ENCODE measurements around the gene PHETA2. TPM values are rescaled to one million over a fixed set of nuclear protein-coding genes. Genes with fewer than 3 reads are reported as not detected.

Gene PHETA2
- total and polyA plus RNA-seq, 2 of the 13 experiments (the other 11 are each of a cell fraction or from before 2014, with no cell fraction given) = 0.07 TPM; not detected in 1

DNA sequence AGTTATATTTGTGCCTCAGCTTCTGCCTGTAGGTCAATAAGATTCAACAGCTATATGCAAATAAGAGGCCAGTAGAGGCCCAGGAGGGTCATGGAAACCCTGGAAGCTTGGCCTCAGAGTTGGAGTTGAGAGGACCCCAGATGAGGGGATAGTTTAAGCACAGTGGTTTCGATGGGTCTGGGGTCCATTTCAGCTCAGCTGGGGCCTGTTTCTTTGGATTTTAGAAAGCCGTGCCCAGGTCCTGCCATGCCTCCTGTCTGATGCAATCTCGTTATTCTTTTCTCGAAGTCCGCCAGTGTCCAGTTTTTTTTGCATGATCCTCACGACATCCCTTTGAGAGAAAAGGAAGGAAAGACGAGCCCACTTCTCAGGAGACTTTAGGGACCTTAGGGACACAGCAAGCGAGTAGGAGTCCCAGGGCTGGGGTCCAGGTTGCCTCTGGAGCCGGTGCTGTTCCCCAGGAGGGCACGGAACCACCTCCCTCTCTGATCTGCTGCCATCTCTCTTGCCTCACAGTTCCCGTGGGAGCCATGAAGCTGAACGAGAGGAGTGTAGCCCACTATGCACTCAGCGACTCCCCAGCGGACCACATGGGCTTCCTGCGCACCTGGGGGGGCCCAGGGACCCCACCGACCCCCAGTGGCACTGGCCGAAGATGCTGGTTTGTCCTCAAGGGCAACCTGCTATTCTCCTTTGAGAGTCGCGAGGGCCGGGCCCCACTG is 2.9 kb downstream of the PHETA2 start:
- peaks cover 34% of the 10 kb centered on the region for H3K4me1 ChIP-seq (ENCODE audit: insufficient read depth, low read length)
- TF ChIP-seq HNF4A (CRISPR knock-in tag; IDR thresholded peaks at IDR 0.05) (no peak), YEATS4 (CRISPR knock-in tag; IDR thresholded peaks at IDR 0.05; ENCODE audit: borderline replicate concordance) (no peak), HIVEP1 (CRISPR knock-in tag; IDR thresholded peaks at IDR 0.05) (0 out of 2 replicates have a peak, but pooled peaks have one; percentile 19), ATF4 (CRISPR knock-in tag; IDR thresholded peaks at IDR 0.05) (0 out of 4 replicates have a peak, but pooled peaks of 1 of the 2 experiments have one; percentile 22), ZNF768 (CRISPR knock-in tag; IDR thresholded peaks at IDR 0.05) (0 out of 2 replicates have a peak, but pooled peaks have one; percentile 19), ZNF549 (CRISPR knock-in tag; IDR thresholded peaks at IDR 0.05) (no peak)
- BruUV-seq (replicated peaks) = no TSS peak
- H3K4me3 ChIP-seq (replicated peaks in 1 of 3; ENCODE audit: insufficient read depth in 1 of 3, low read depth in 2 of 3, low read length in 3 of 3) = no peak overlapping the region
- ChIA-PET CTCF (ENCODE audit: low intra/inter-chr PET ratio, low total read pairs) (no interaction called here), POLR2A (interaction anchor here (2.1 kb wide), 1 partner anchor 14 kb away, joined by 12 read pairs; the partner anchor contains the start of gene NDUFA6)
- no peaks in the 10 kb centered on the region for H4K20me1 ChIP-seq (ENCODE audit: insufficient read depth, low read length)
- in situ Hi-C loops (cut with HindIII; ENCODE audit: extremely low pct_ligation_motif_present, low pct_unique_long_range_greater_than_20kb) (no loop called here), intact Hi-C loops (cut with micrococcal nuclease; ENCODE audit: unreplicated experiment) (no loop called here)
- H3K4me2 ChIP-seq (ENCODE audit: low read depth, low read length) = no peak overlapping the region
- H3K27ac ChIP-seq (ENCODE audit: extremely low read length, insufficient read depth, low read length) = no peak overlapping the region
- DNase-seq (ENCODE audit: low spot score) (no peak), ATAC-seq (no peak), FAIRE-seq (no peak)
- WGBS (ENCODE audit: low lambda C conversion rate) = 63% methylated on average over 9 of the region's 20 CpGs
- 0 out of 5 replicates have a peak, but pooled peaks cover 0 to 3% of the 10 kb centered on the region in 2 experiments for H3K36me3 ChIP-seq (replicated peaks in 1 of 2; ENCODE audit: control insufficient read depth in 1 of 2, insufficient read depth in 2 of 2, low read length in 2 of 2)
- H2AFZ ChIP-seq (ENCODE audit: low read length) = no peak overlapping the region
- H3K9ac ChIP-seq (ENCODE audit: insufficient read depth, low read depth, low read length) = no peak overlapping the region
- H3K9me3 ChIP-seq (ENCODE audit: low read length) = no peaks in the 10 kb centered on the region
- H3K79me2 ChIP-seq (ENCODE audit: insufficient read depth, low read length) = peaks cover 11% of the 10 kb centered on the region
- H3K27me3 ChIP-seq (ENCODE audit: control insufficient read depth in 1 of 2, insufficient read depth in 2 of 2, low read length in 2 of 2) = no peaks in the 10 kb centered on the region; a peak in 2 of 5 replicates
